Activated CD4-positive, CD25-positive, alpha-beta regulatory T cell treated with anti-CD3 and anti-CD28 coated beads, Interleukin-2, amount 50 U/mL, for 16 hours (primary cell): ENCODE data around the gene MAJIN.

Source experiments
- DNase-seq: peaks from one replicate; pipeline ENCODE4 v3.0.0-alpha.2; 2020; ENCODE audit warnings: low read depth, low spot score

Gene MAJIN

GRCh38 chr11:64932324-64932723, 39.6 kb downstream of the MAJIN start:
- no peak for DNase-seq

- DNase-seq = no peak
Measured at GRCh38 chr11:64931290-64931689, 40.6 kb downstream of the MAJIN start.

GRCh38 chr11:64930340-64930739, 41.6 kb downstream of the MAJIN start:
- DNase-seq = no peak

GRCh38 chr11:64929625-64930024, 42.3 kb downstream of the MAJIN start:
- no peak for DNase-seq

- DNase-seq = no peak
Measured at GRCh38 chr11:64928957-64929356, 43.0 kb downstream of the MAJIN start.

GRCh38 chr11:64926689-64927088, 45.2 kb downstream of the MAJIN start:
- DNase-seq = no peak

- DNase-seq = no peak
Measured at GRCh38 chr11:64925536-64926436, 46.1 kb downstream of the MAJIN start.

- no peak for DNase-seq
Measured at GRCh38 chr11:64924910-64925284, 47.0 kb downstream of the MAJIN start.

- peak; percentile 86 for DNase-seq
Measured at GRCh38 chr11:64923944-64924909, 47.7 kb downstream of the MAJIN start, which contains the start of gene PPP2R5B. Gene PPP2R5B, plus strand, starts transcription at chr11:64924689. Its CDS starts 1,046 bp downstream, at chr11:64925735.

GRCh38 chr11:64923151-64923661, 48.7 kb downstream of the MAJIN start:
- no peak for DNase-seq

GRCh38 chr11:64921384-64921783, 50.5 kb downstream of the MAJIN start:
- DNase-seq = no peak

- DNase-seq = no peak
Measured at GRCh38 chr11:64920124-64920523, 51.8 kb downstream of the MAJIN start.

GRCh38 chr11:64919627-64920026, 52.3 kb downstream of the MAJIN start:
- DNase-seq = no peak

GRCh38 chr11:64918017-64918416, 53.9 kb downstream of the MAJIN start:
- no peak for DNase-seq

GRCh38 chr11:64917663-64917995, 54.3 kb downstream of the MAJIN start:
- no peak for DNase-seq

- DNase-seq = peak; percentile 98
Measured at GRCh38 chr11:64916775-64917662, 54.9 kb downstream of the MAJIN start, which contains the start of gene ATG2A. Gene ATG2A, minus strand, starts transcription at chr11:64917209. Its CDS starts 74 bp downstream, at chr11:64917135.

- no peak for DNase-seq
Measured at GRCh38 chr11:64916040-64916774, 55.7 kb downstream of the MAJIN start.

GRCh38 chr11:64915376-64915887, 56.5 kb downstream of the MAJIN start:
- no peak for DNase-seq

GRCh38 chr11:64914123-64914522, 57.8 kb downstream of the MAJIN start:
- DNase-seq = no peak

GRCh38 chr11:64913171-64913727, 58.7 kb downstream of the MAJIN start:
- no peak for DNase-seq
